VCaP (cell line): ENCODE measurements around the gene GTSE1.

Experiments used
- H3K27ac ChIP-seq: fragments of 450-650 bp; 2 replicates; pipeline ENCODE4 v1.5.1; 2017
- CTCF ChIP-seq: fragments of 450-650 bp; conservative IDR thresholded peaks from 2 replicates; pipeline ENCODE4 v1.5.1; 2017; ENCODE audit warnings: mild to moderate bottlenecking, moderate library complexity

GTSE1 gene

GRCh38 chr22:46292732-46293131 lies 3.9 kb upstream of the GTSE1 start:
- no peak overlapping the region for H3K27ac ChIP-seq
- TF ChIP-seq CTCF = no peak

- no peak overlapping the region for H3K27ac ChIP-seq
- no peak for TF ChIP-seq CTCF
Observed at GRCh38 chr22:46293577-46294260, 3.0 kb upstream of the GTSE1 start.

DNA sequence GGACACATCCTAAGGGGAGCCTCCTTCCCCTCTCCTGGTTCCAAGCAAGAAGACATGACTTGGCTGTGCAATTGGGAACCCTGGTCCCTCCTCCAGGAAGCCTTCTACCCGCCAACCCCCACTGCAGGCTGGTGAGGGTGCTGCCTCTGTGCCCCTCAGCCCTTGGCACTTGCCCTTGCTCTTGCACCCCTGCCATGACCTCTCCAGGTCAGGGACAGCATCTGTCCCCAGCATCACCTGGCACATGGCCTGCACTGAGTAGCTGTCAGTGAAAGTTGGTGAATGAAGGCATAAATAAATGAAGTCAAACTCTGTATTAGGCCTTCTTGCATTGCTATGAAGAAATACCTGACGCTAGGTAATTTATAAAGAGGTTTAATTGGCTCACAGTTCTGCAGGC lies 1.9 kb upstream of the GTSE1 start:
- no peak for TF ChIP-seq CTCF

DNA sequence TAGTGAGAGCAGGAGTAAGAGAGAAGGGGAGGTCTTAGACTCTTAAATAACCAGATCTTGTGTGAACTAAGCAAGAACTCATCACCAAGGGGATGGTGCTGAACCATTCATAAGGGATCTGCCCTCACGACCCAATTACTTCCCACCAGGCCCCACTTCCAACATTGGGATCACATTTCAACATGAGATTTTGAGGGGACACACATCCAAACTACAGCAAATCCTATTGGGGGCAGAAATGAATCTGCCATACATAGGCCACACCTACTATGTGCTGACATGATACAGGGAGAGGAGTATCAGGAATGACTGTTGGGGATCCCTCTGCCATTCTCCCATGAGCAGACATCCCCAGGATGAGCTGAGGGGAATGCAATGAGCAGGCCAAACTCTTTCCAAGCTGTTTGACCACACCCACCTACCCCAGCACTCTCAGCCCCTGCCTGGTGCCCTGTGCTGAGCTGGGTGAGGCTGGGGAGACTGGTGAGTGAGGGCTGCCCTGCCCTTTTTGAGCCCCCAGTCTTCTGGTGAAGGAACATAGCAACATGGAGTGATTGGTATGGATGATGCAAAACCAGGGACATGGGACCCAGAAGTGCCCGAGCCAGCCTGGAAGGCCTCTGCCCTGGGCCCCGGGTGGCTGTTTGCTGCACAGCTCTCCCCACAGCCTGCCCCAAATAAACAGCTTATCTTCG lies 1.2 kb upstream of the GTSE1 start:
- peak overlapping the region; percentile 84 for H3K27ac ChIP-seq

More for the DNA sequence above, 1.9 kb upstream of the GTSE1 start:
- H3K27ac ChIP-seq = no peak overlapping the region

GRCh38 chr22:46297151-46297812 lies 612 bp downstream of the GTSE1 start:
- no peak for TF ChIP-seq CTCF
- peak overlapping the region; percentile 84; the same call in 1 of the 2 replicates for H3K27ac ChIP-seq

More for the DNA sequence above, 1.2 kb upstream of the GTSE1 start:
- TF ChIP-seq CTCF = no peak

- H3K27ac ChIP-seq = no peak overlapping the region
Observed at GRCh38 chr22:46299101-46299500, 2.4 kb downstream of the GTSE1 start.

More at GRCh38 chr22:46299101-46299500, 2.4 kb downstream of the GTSE1 start:
- no peak for TF ChIP-seq CTCF
